Breast epithelium (tissue), 3 donors: ENCODE measurements around the gene KCTD4.

Source experiments
- POLR2A ChIP-seq: fragments of 450-650 bp; IDR thresholded peaks from one replicate; pipeline ENCODE4 v1.6.1; 2016; ENCODE audit warnings: antibody characterized with exemption, mild to moderate bottlenecking, moderate library complexity
- TF ChIP-seq, protein P1 (sequence below), 3 donors: fragments of 450-650 bp; IDR thresholded peaks; one replicate each; pipeline ENCODE4 v1.5.1; 2016 to 2017; ENCODE audit warnings: antibody characterized with exemption in 3 of 3, mild to moderate bottlenecking in 3 of 3, moderate library complexity in 3 of 3

DNA sequence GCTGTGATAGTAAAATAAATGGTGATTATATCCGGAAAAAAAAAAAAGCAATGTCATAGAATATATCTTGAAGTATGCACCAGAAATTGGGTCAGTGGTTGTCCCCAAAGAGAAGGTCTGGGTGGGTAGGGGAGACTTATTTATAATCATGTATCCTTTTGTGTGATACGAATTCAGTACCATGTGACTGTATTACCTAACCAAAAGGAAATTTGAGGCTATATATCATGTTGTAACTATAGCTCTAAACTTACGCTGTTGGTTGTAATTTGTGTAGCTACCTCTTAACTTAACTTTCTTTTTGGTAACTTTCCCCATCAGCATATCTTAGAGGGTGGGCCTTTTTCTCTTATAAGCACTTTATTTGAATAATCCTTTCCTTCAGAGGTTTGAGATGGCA, 25.2 kb upstream of the KCTD4 start:
- TF ChIP-seq, protein P1, sequence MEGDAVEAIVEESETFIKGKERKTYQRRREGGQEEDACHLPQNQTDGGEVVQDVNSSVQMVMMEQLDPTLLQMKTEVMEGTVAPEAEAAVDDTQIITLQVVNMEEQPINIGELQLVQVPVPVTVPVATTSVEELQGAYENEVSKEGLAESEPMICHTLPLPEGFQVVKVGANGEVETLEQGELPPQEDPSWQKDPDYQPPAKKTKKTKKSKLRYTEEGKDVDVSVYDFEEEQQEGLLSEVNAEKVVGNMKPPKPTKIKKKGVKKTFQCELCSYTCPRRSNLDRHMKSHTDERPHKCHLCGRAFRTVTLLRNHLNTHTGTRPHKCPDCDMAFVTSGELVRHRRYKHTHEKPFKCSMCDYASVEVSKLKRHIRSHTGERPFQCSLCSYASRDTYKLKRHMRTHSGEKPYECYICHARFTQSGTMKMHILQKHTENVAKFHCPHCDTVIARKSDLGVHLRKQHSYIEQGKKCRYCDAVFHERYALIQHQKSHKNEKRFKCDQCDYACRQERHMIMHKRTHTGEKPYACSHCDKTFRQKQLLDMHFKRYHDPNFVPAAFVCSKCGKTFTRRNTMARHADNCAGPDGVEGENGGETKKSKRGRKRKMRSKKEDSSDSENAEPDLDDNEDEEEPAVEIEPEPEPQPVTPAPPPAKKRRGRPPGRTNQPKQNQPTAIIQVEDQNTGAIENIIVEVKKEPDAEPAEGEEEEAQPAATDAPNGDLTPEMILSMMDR (IDR thresholded peaks at IDR 0.05) = no peak
- TF ChIP-seq POLR2A = no peak
